Vagina (tissue), 2 donors: ENCODE results near the gene ZNF296. TPM values are rescaled to one million over a fixed set of nuclear protein-coding genes. Genes with fewer than 3 reads are reported as not detected.

Experiments used
- DNase-seq, 2 donors: peaks; one replicate each; pipeline ENCODE4 v3.0.0-alpha.2; 2017; ENCODE audit errors: extremely low spot score in 2 of 2
- H3K27ac ChIP-seq: fragments of 200-600 bp; sonication (generic); one replicate; pipeline ENCODE4 v1.5.1; 2019
- H3K27me3 ChIP-seq: fragments of 200-600 bp; sonication (generic); one replicate; pipeline ENCODE4 v1.5.1; 2019
- H3K36me3 ChIP-seq, 2 donors: fragments of 200-600 bp; sonication (generic); one replicate each; pipeline ENCODE4 v1.5.1; 2017 to 2019
- H3K4me1 ChIP-seq: fragments of 200-600 bp; sonication (generic); one replicate; pipeline ENCODE4 v1.5.1; 2019
- H3K4me3 ChIP-seq, 2 donors: fragments of 200-600 bp; sonication (generic); 1 replicate in 1 of 2; 2 replicates in 1 of 2; pipeline ENCODE4 v1.5.1; 2016 to 2019
- H3K9me3 ChIP-seq: fragments of 200-600 bp; sonication (generic); one replicate; pipeline ENCODE4 v1.5.1; 2019
- POLR2A ChIP-seq, 2 donors: fragments of 450-650 bp; IDR thresholded peaks; one replicate each; pipeline ENCODE4 v1.6.1; 2017; ENCODE audit warnings: antibody characterized with exemption in 2 of 2, mild to moderate bottlenecking in 2 of 2, moderate library complexity in 2 of 2
- POLR2AphosphoS5 ChIP-seq, 2 donors: sonication (generic); formaldehyde crosslinking; IDR thresholded peaks; one replicate each; pipeline ENCODE4 v1.9.0; 2017; ENCODE audit warnings: antibody characterized with exemption in 2 of 2, mild to moderate bottlenecking in 2 of 2, low read depth in 1 of 2; ENCODE audit not compliant: insufficient read depth in 1 of 2
- intact Hi-C: fragments of 100-400 bp; cut with DNase I; formaldehyde crosslinking; loops from one replicate; pipeline ENCODE4 v1.15.1; 2023
- total RNA-seq: library from RNA; depleted of rRNA; stranded (reverse); fragments of >200 nt; gene quantifications from one replicate; pipeline ENCODE4 v1.2.3, GENCODE V29; 2016
- TF ChIP-seq, protein P1 (sequence below), 3 experiments: fragments of 450-650 bp in 2 of 3; fragments of 200-600 bp in 1 of 3; sonication (generic) in 1 of 3; IDR thresholded peaks; one replicate each; pipeline ENCODE4 v1.5.1; 2017 to 2019; ENCODE audit warnings: antibody characterized with exemption in 3 of 3, mild to moderate bottlenecking in 2 of 3, moderate library complexity in 2 of 3

Gene ZNF296
- total RNA-seq, 1 donor from 2014 or later, result 5.6 TPM

DNA sequence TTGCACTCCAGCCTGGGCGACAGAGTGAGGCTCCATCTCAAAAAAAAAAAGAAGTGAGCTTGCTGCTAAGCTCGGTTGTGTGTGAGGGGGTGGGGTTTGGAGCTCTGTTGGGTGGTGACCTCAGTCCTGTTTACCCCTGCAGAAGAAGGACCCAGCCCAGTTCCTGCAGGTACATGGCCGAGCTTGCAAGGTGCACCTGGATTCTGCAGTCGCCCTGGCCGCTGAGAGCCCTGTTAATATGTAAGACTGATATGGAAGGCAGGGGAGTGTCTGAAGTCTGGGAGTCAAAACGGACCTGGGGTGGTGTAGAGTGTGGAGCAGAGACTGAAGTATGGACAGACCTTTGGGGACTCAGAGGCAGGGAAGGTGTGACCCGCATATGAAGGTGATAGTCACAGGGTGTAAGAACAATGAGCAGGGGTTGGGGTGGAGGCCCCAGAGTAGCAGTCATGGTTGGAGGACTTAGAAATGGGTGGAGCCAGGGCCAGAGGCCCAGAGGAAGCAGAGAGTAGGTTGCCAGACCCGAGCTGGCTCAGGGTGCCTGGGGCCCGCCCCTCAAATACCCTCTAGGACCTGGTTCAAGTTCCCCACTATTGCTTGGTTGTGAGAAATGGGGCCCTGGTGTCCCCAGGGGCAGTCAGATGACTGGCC is 24.2 kb downstream of the ZNF296 start:
- Histone ChIP-seq H3K27ac (no peak overlapping the region), H3K4me1 (peaks cover 42% of the 10 kb centered on the region)

GRCh38 chr19:45050036-45050435 is 26.2 kb downstream of the ZNF296 start:
- H3K36me3 ChIP-seq, result peaks cover 0 to 31% of the 10 kb centered on the region in 2 donors
- H3K27ac ChIP-seq, result no peak overlapping the region
- intact Hi-C loops, result no loop called here
- no peaks in the 10 kb centered on the region for H3K9me3 ChIP-seq
- TF ChIP-seq, protein P1, sequence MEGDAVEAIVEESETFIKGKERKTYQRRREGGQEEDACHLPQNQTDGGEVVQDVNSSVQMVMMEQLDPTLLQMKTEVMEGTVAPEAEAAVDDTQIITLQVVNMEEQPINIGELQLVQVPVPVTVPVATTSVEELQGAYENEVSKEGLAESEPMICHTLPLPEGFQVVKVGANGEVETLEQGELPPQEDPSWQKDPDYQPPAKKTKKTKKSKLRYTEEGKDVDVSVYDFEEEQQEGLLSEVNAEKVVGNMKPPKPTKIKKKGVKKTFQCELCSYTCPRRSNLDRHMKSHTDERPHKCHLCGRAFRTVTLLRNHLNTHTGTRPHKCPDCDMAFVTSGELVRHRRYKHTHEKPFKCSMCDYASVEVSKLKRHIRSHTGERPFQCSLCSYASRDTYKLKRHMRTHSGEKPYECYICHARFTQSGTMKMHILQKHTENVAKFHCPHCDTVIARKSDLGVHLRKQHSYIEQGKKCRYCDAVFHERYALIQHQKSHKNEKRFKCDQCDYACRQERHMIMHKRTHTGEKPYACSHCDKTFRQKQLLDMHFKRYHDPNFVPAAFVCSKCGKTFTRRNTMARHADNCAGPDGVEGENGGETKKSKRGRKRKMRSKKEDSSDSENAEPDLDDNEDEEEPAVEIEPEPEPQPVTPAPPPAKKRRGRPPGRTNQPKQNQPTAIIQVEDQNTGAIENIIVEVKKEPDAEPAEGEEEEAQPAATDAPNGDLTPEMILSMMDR (IDR thresholded peaks at IDR 0.05), result no peak
- TF ChIP-seq POLR2AphosphoS5 (IDR thresholded peaks at IDR 0.05; ENCODE audit: insufficient read depth in 1 of 2, low read depth in 1 of 2) (no peak), POLR2A (IDR thresholded peaks at IDR 0.05) (no peak)
- no peaks in the 10 kb centered on the region for H3K27me3 ChIP-seq
- DNase-seq, result no peak
- no peak overlapping the region for H3K4me3 ChIP-seq
- peaks cover 62% of the 10 kb centered on the region for H3K4me1 ChIP-seq

More for the DNA sequence above, 24.2 kb downstream of the ZNF296 start:
- DNase-seq, result no peak
- Histone ChIP-seq H3K9me3 (no peaks in the 10 kb centered on the region), H3K4me3 (no peak overlapping the region), H3K36me3 (peaks cover 0 to 49% of the 10 kb centered on the region in 2 donors), H3K27me3 (no peaks in the 10 kb centered on the region)
- intact Hi-C loops, result no loop called here
- TF ChIP-seq POLR2A (IDR thresholded peaks at IDR 0.05) (no peak), POLR2AphosphoS5 (IDR thresholded peaks at IDR 0.05; ENCODE audit: insufficient read depth in 1 of 2, low read depth in 1 of 2) (no peak)
- TF ChIP-seq, protein P1 (IDR thresholded peaks at IDR 0.05), result no peak

DNA sequence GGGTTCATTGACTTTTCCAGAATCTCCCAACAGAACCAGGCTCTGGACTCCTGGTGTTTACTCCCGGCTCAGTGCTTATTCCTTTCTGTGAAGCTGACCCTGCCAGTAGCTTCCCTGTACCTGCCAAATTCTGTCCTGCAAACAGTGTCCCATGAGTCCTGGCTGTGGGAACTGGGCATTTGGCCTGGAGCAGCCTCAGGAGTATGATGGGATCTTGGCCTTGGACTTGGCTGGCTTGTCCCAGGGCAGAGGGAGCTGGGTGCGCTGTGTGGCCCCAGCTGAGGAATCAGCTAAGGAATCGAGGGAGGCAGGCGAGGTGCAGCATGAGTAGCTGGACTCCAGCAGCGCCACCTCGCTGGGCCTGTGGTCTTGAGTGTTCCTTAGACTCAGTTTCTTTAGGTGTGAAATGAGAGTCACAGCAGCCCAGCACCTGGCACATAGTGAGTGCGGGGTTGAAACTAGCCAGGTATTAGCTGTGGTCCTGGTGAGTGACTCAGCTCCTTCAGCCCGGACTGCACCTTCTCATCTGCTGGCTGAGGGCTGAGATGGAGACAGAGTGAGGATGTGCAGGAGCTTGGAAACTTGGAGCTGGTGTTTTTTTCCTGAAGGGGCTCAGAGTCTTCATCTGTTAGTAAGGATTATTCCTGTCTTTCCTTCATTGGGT is 27.1 kb downstream of the ZNF296 start:
- Histone ChIP-seq H3K27me3 (no peaks in the 10 kb centered on the region), H3K36me3 (peaks cover 0 to 31% of the 10 kb centered on the region in 2 donors), H3K27ac (no peak overlapping the region), H3K4me3 (no peak overlapping the region), H3K9me3 (no peaks in the 10 kb centered on the region), H3K4me1 (peaks cover 66% of the 10 kb centered on the region)
- no peak for TF ChIP-seq POLR2AphosphoS5 (IDR thresholded peaks at IDR 0.05; ENCODE audit: insufficient read depth in 1 of 2, low read depth in 1 of 2)
- no peak for TF ChIP-seq POLR2A (IDR thresholded peaks at IDR 0.05)
- TF ChIP-seq, protein P1 (IDR thresholded peaks at IDR 0.05), result no peak
- DNase-seq, result no peak
- intact Hi-C loops, result no loop called here

DNA sequence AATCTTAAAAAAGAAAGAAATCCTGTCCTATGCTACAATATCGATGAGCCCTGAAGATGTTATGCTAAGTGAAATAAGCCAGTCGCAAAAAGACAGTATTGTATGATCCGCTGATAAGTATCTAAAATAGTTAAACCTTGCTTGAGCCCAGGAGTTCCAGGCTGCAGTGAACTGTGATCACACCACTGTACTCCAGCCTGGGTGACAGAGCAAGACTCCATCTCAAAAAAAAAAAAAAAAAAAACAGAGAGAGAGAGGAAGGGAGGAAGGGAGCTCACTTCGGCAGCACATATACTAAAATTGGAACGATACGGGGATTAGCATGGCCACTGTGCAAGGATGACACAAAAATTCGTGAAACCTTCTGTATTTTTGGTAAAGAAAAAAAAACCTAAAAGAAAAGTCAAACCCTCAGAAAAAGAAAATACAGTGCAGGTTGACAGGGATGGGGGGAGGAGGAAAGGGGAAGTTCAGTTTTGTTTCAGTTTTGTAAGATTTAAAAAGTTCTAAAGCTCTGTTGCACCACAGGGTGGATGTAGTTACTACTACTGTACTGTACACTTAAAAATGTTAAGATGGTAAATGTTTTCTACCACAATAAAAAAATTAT is 29.0 kb downstream of the ZNF296 start:
- Histone ChIP-seq H3K27ac (no peak overlapping the region), H3K9me3 (no peaks in the 10 kb centered on the region), H3K36me3 (peaks cover 0 to 25% of the 10 kb centered on the region in 2 donors), H3K27me3 (no peaks in the 10 kb centered on the region), H3K4me1 (peaks cover 74% of the 10 kb centered on the region), H3K4me3 (no peak overlapping the region)
- TF ChIP-seq POLR2AphosphoS5 (IDR thresholded peaks at IDR 0.05; ENCODE audit: insufficient read depth in 1 of 2, low read depth in 1 of 2) (no peak), POLR2A (IDR thresholded peaks at IDR 0.05) (no peak)
- TF ChIP-seq, protein P1 (IDR thresholded peaks at IDR 0.05), result no peak
- intact Hi-C loops, result no loop called here
- DNase-seq, result no peak
